GM10266 (cell line): ENCODE data around the gene SDK1.

Experiments
- DNase-seq: peaks from one replicate; pipeline ENCODE4 v3.0.0; 2012; ENCODE audit errors: extremely low spot score
- CTCF ChIP-seq: IDR thresholded peaks from 2 replicates; pipeline ENCODE4 v1.5.1; 2012; ENCODE audit warnings: mild to moderate bottlenecking, low read depth; ENCODE audit not compliant: control insufficient read depth, insufficient read depth; ENCODE audit errors: missing control alignments

Gene SDK1

GRCh38 chr7:4164556-4164955 is 863.5 kb downstream of the SDK1 start:
- no peak for TF ChIP-seq CTCF
- no peak for DNase-seq

- no peak for TF ChIP-seq CTCF
- DNase-seq = no peak
Observed at GRCh38 chr7:4166340-4166739, 865.3 kb downstream of the SDK1 start.

- TF ChIP-seq CTCF = no peak
- DNase-seq = no peak
Observed at GRCh38 chr7:4166807-4167206, 865.8 kb downstream of the SDK1 start.

- no peak for TF ChIP-seq CTCF
- DNase-seq = no peak
Observed at GRCh38 chr7:4167385-4167910, 866.4 kb downstream of the SDK1 start.

GRCh38 chr7:4168041-4168440 is 867.0 kb downstream of the SDK1 start:
- TF ChIP-seq CTCF = no peak
- DNase-seq = no peak

- no peak for DNase-seq
- no peak for TF ChIP-seq CTCF
Observed at GRCh38 chr7:4168541-4168940, 867.5 kb downstream of the SDK1 start.

- no peak for DNase-seq
- no peak for TF ChIP-seq CTCF
Observed at GRCh38 chr7:4169455-4169854, 868.4 kb downstream of the SDK1 start.
